ENCODE data around the gene UBC.

- TF ChIP-seq CTCF (IDR thresholded peaks at IDR 0.05) = no peak
- TF ChIP-seq EZH2 (IDR thresholded peaks at IDR 0.05; ENCODE audit: borderline replicate concordance, insufficient read depth, low read depth, low read length, poor library complexity, severe bottlenecking) = no peak
Measured at GRCh38 chr12:124956571-124956970, 42.1 kb upstream of the UBC start.
